Left ventricle myocardium superior (tissue), 1 donor: Measurements from ENCODE around the gene SLC15A3. TPM values are rescaled to one million over a fixed set of nuclear protein-coding genes. Genes with fewer than 3 reads are reported as not detected.

ENCODE experiments used
- ATAC-seq: fragments of 200-7000 bp; cut with Tn5 transposase; one replicate; pipeline ENCODE4 v1.9.1; 2020; ENCODE audit warnings: mild to moderate bottlenecking, moderate library complexity
- DNase-seq: peaks from one replicate; pipeline ENCODE4 v3.0.0-alpha.2; 2020
- intact Hi-C: fragments of 100-400 bp; cut with micrococcal nuclease; formaldehyde crosslinking; loops from one replicate; pipeline ENCODE4 v1.11.0; 2022
- total RNA-seq: library from RNA; stranded (reverse); fragmentation: NEBNext Ultra II Directional; extraction: Animal tissue kit (Norgen Biotek cat#: 25700); gene quantifications from one replicate; pipeline ENCODE4 v1.2.1, GENCODE V29; 2021
- donor health status: DM: no; HTN: yes; CAD: no; lungs with severe emphysema.

SLC15A3 gene
- total RNA-seq, 1 donor from 2014 or later, result 16.8 TPM

- intact Hi-C loops, result no loop called here
- peak; percentile 64 for DNase-seq
- ATAC-seq, result peak; percentile 12
Observed at GRCh38 chr11:60950933-60951605, 907 bp downstream of the SLC15A3 start.

- no peak for ATAC-seq
- no peak for DNase-seq
- intact Hi-C loops, result no loop called here
Observed at GRCh38 chr11:60950024-60950423, 2.0 kb downstream of the SLC15A3 start.

- ATAC-seq (no peak), DNase-seq (no peak)
- intact Hi-C loops, result no loop called here
Observed at GRCh38 chr11:60948250-60948649, 3.7 kb downstream of the SLC15A3 start.

GRCh38 chr11:60947700-60948099, 4.3 kb downstream of the SLC15A3 start:
- DNase-seq (no peak), ATAC-seq (no peak)
- intact Hi-C loops, result no loop called here

GRCh38 chr11:60946601-60947264, 5.2 kb downstream of the SLC15A3 start:
- intact Hi-C loops, result no loop called here
- ATAC-seq (no peak), DNase-seq (no peak)

GRCh38 chr11:60945295-60945667, 6.7 kb downstream of the SLC15A3 start:
- ATAC-seq (no peak), DNase-seq (no peak)
- intact Hi-C loops, result no loop called here

- ATAC-seq (no peak), DNase-seq (no peak)
- intact Hi-C loops, result no loop called here
Observed at GRCh38 chr11:60944490-60945294, 7.3 kb downstream of the SLC15A3 start.

- DNase-seq (no peak), ATAC-seq (no peak)
- intact Hi-C loops, result no loop called here
Observed at GRCh38 chr11:60942970-60943565, 8.9 kb downstream of the SLC15A3 start.

GRCh38 chr11:60942219-60942618, 9.8 kb downstream of the SLC15A3 start:
- DNase-seq, result no peak
- no peak for ATAC-seq
- intact Hi-C loops, result no loop called here

GRCh38 chr11:60941371-60942119, 10.4 kb downstream of the SLC15A3 start:
- ATAC-seq (no peak), DNase-seq (no peak)
- intact Hi-C loops, result no loop called here

GRCh38 chr11:60939855-60940254, 12.1 kb downstream of the SLC15A3 start:
- no peak for DNase-seq
- intact Hi-C loops, result no loop called here
- no peak for ATAC-seq

GRCh38 chr11:60939301-60939700, 12.7 kb downstream of the SLC15A3 start:
- no peak for DNase-seq
- intact Hi-C loops, result no loop called here
- ATAC-seq, result no peak

GRCh38 chr11:60938500-60938899, 13.5 kb downstream of the SLC15A3 start:
- intact Hi-C loops, result no loop called here
- no peak for ATAC-seq
- DNase-seq, result no peak

- intact Hi-C loops, result no loop called here
- ATAC-seq (no peak), DNase-seq (no peak)
Observed at GRCh38 chr11:60937811-60938210, 14.2 kb downstream of the SLC15A3 start.

GRCh38 chr11:60937144-60937527, 14.8 kb downstream of the SLC15A3 start:
- ATAC-seq, result peak; percentile 50
- intact Hi-C loops, result no loop called here
- DNase-seq, result peak; percentile 50

- ATAC-seq, result no peak
Observed at GRCh38 chr11:60936467-60937143, 15.4 kb downstream of the SLC15A3 start.

GRCh38 chr11:60935676-60936442, 16.1 kb downstream of the SLC15A3 start:
- ATAC-seq (peak; percentile 6), DNase-seq (no peak)
- intact Hi-C loops, result no loop called here

More at GRCh38 chr11:60936467-60937143, 15.4 kb downstream of the SLC15A3 start:
- intact Hi-C loops, result no loop called here
- DNase-seq, result no peak
